Mesodermal cell (in vitro differentiated cells): Measurements from ENCODE around the gene LGMN.

Experiments used
- H3K27ac ChIP-seq: 2 replicates; pipeline ENCODE4 v1.7.0; 2013; ENCODE audit warnings: mild to moderate bottlenecking, low read depth, low read length, moderate library complexity; ENCODE audit not compliant: severe bottlenecking
- H3K36me3 ChIP-seq: 2 replicates; pipeline ENCODE4 v1.7.1; 2013; ENCODE audit warnings: mild to moderate bottlenecking, low read length, moderate library complexity; ENCODE audit not compliant: control insufficient read depth, insufficient read depth
- H3K4me1 ChIP-seq: one replicate; pipeline ENCODE4 v1.7.1; 2013; ENCODE audit warnings: mild to moderate bottlenecking, low read length; ENCODE audit not compliant: insufficient read depth, control insufficient read depth, poor library complexity, severe bottlenecking
- H3K4me3 ChIP-seq: 2 replicates; pipeline ENCODE4 v1.7.0; 2013; ENCODE audit warnings: low read length, control low read depth, mild to moderate bottlenecking; ENCODE audit not compliant: insufficient read depth, poor library complexity, severe bottlenecking; ENCODE audit errors: extremely low read depth
- H3K9me3 ChIP-seq: 2 replicates; pipeline ENCODE4 v1.7.1; 2013; ENCODE audit warnings: mild to moderate bottlenecking, low read length, moderate library complexity; ENCODE audit not compliant: control insufficient read depth
- WGBS, 2 experiments: methylation state at CpG; one replicate each; pipeline ENCODE4 v1.1.5; 2013; ENCODE audit warnings: missing lambda C conversion rate in 2 of 2; ENCODE audit not compliant: insufficient coverage in 2 of 2; 5-methylcytosine and 5-hydroxymethylcytosine counted together

LGMN gene

DNA sequence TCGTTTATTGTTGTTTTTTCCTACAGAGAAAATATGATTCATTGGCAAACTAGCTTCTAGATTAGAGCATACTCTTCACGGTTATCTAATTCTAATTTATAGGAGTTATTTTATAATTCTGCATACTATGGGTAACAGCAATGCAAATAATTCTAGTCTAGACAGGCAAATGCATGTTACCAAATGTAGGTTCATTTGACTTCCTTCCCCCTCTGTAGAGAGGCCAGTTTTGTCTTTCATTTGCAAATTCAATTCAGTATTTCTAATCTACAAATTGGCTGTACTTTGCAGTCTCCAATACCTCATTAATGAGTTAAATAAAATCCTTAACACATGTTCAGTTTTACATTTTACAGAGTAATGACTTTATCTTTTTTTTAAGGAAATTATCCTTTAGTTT, 4.2 kb downstream of the LGMN start:
- peaks cover 4% of the 10 kb centered on the region for H3K4me1 ChIP-seq
- H3K27ac ChIP-seq: no peak overlapping the region
- peaks cover 34% of the 10 kb centered on the region for H3K36me3 ChIP-seq
- no peak overlapping the region for H3K4me3 ChIP-seq
- no CpG with 5 or more reads among the region's 2 CpGs for WGBS, 2 experiments
- H3K9me3 ChIP-seq: no peaks in the 10 kb centered on the region

GRCh38 chr14:92740440-92740839, 8.0 kb downstream of the LGMN start:
- Histone ChIP-seq H3K27ac (no peak overlapping the region), H3K4me3 (no peak overlapping the region), H3K9me3 (no peaks in the 10 kb centered on the region), H3K4me1 (peaks cover 4% of the 10 kb centered on the region), H3K36me3 (peaks cover 34% of the 10 kb centered on the region)
- WGBS, 2 experiments: 90 to 93% methylated on average over 6 to 7 of the region's 8 CpGs

GRCh38 chr14:92737619-92738188, 10.7 kb downstream of the LGMN start:
- peaks cover 23% of the 10 kb centered on the region for H3K36me3 ChIP-seq
- no peaks in the 10 kb centered on the region for H3K9me3 ChIP-seq
- H3K4me3 ChIP-seq: no peak overlapping the region
- no peak overlapping the region for H3K27ac ChIP-seq
- WGBS, 2 experiments: 75 to 100% methylated on average over 2 of the region's 4 CpGs
- H3K4me1 ChIP-seq: peaks cover 8% of the 10 kb centered on the region

- H3K4me1 ChIP-seq: peaks cover 8% of the 10 kb centered on the region
- no peak overlapping the region for H3K4me3 ChIP-seq
- no peaks in the 10 kb centered on the region for H3K9me3 ChIP-seq
- H3K27ac ChIP-seq: no peak overlapping the region
- WGBS, 2 experiments: 85 to 89% methylated on average over 3 to 4 of the region's 4 CpGs
- H3K36me3 ChIP-seq: peaks cover 24% of the 10 kb centered on the region
Observed at GRCh38 chr14:92737206-92737605, 11.2 kb downstream of the LGMN start.

- no peak overlapping the region for H3K4me3 ChIP-seq
- WGBS, 2 experiments: 90 to 97% methylated on average over 6 of the region's 6 CpGs
Observed at GRCh38 chr14:92735344-92735743, 13.1 kb downstream of the LGMN start.

GRCh38 chr14:92734618-92735017, 13.8 kb downstream of the LGMN start:
- Histone ChIP-seq H3K9me3 (no peaks in the 10 kb centered on the region), H3K4me1 (peaks cover 8% of the 10 kb centered on the region), H3K27ac (no peak overlapping the region), H3K36me3 (peaks cover 23% of the 10 kb centered on the region), H3K4me3 (no peak overlapping the region)
- 90 to 100% methylated on average over 3 to 5 of the region's 7 CpGs for WGBS, 2 experiments

More at GRCh38 chr14:92735344-92735743, 13.1 kb downstream of the LGMN start:
- Histone ChIP-seq H3K9me3 (no peaks in the 10 kb centered on the region), H3K27ac (no peak overlapping the region), H3K4me1 (peaks cover 8% of the 10 kb centered on the region), H3K36me3 (peaks cover 25% of the 10 kb centered on the region)

GRCh38 chr14:92733007-92733406, 15.4 kb downstream of the LGMN start:
- H3K36me3 ChIP-seq: peaks cover 29% of the 10 kb centered on the region
- WGBS, 2 experiments: no CpG with 5 or more reads among the region's 4 CpGs
- peaks cover 8% of the 10 kb centered on the region for H3K4me1 ChIP-seq
- no peaks in the 10 kb centered on the region for H3K9me3 ChIP-seq
- no peak overlapping the region for H3K27ac ChIP-seq
- no peak overlapping the region for H3K4me3 ChIP-seq

GRCh38 chr14:92731622-92732115, 16.8 kb downstream of the LGMN start:
- Histone ChIP-seq H3K9me3 (peaks cover 2% of the 10 kb centered on the region), H3K4me1 (peaks cover 6% of the 10 kb centered on the region), H3K36me3 (peaks cover 36% of the 10 kb centered on the region), H3K4me3 (no peak overlapping the region), H3K27ac (no peak overlapping the region)
- 90 to 100% methylated on average over 1 to 2 of the region's 3 CpGs for WGBS, 2 experiments

DNA sequence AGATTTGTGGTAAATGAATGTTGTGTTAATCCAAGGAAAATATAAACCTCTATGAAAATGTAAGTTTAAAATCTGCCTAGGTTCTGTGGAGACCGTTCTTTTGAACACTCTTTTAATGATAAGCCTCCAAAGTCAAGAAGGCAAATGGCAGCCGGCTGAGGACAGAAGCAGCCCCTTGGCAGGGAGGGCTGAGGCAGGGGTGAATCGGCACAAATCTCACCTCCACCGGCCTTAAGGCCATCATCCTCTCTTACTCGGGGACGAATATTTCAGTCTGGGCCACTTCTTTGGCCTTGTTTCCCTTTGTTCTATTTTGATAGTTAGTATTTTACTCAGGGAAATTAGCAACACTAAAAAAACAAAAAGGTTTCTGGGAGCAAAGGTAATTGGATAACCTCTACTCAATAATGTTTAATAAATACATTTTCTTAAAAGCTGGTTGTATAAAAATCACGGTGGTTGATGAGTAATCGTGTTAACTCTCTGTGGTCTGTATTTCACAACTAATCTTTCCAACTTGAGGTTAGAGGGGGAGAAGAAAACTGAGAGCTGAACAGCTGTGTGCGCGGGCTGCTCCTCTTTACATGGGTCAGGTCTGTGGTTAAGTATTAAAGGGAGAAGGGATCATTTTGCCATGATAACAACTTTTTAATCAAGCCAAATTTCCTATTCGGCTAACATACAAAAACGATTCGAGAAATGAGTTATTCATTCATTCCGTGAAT, 18.6 kb downstream of the LGMN start:
- H3K4me1 ChIP-seq: peaks cover 15% of the 10 kb centered on the region
- 86 to 90% methylated on average over 3 to 4 of the region's 14 CpGs for WGBS, 2 experiments
- peaks cover 2% of the 10 kb centered on the region for H3K9me3 ChIP-seq
- H3K4me3 ChIP-seq: no peak overlapping the region
- no peak overlapping the region for H3K27ac ChIP-seq
- H3K36me3 ChIP-seq: peaks cover 37% of the 10 kb centered on the region

GRCh38 chr14:92728759-92729364, 19.6 kb downstream of the LGMN start:
- H3K9me3 ChIP-seq: peaks cover 2% of the 10 kb centered on the region
- peaks cover 15% of the 10 kb centered on the region for H3K4me1 ChIP-seq
- no peak overlapping the region for H3K27ac ChIP-seq
- H3K36me3 ChIP-seq: peaks cover 41% of the 10 kb centered on the region
- no peak overlapping the region for H3K4me3 ChIP-seq
- WGBS, 2 experiments: 95 to 97% methylated on average over 7 of the region's 8 CpGs

DNA sequence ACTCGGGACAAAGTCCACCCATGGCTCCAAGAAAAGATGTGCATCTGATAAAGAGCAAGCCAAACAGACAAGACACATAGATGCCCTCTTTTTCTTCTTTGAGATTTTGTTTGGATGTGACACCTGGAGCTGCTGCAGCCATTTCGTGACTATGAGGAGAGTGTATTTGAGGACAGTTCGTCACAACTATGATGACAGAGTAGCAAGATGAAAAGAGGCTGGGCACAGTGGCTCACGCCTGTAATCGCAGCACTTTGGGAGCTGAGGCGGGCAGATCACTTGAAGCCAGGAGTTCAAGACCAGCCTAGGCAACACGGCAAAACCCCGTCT, 21.5 kb downstream of the LGMN start:
- H3K4me3 ChIP-seq: no peak overlapping the region
- peaks cover 37% of the 10 kb centered on the region for H3K36me3 ChIP-seq
- H3K4me1 ChIP-seq: peaks cover 11% of the 10 kb centered on the region
- H3K9me3 ChIP-seq: peaks cover 2% of the 10 kb centered on the region
- H3K27ac ChIP-seq: no peak overlapping the region
- WGBS, 2 experiments: 89 to 99% methylated on average over 6 to 7 of the region's 8 CpGs
